Measurements from ENCODE around the gene TET1. TPM values are rescaled to one million over a fixed set of nuclear protein-coding genes. Genes with fewer than 3 reads are reported as not detected.

TET1 gene
- total and polyA plus RNA-seq, 9 of the 15 experiments (the other 6 are each of a cell fraction or from before 2014, with no cell fraction given), result 2.6 to 21.3 (median 11.6) TPM

GRCh38 chr10:68633816-68634466 lies 73.8 kb downstream of the TET1 start:
- no peak overlapping the region for H3K4me3 ChIP-seq
- H3K79me2 ChIP-seq (ENCODE audit: control insufficient read depth, insufficient read depth, low read length), result no peaks in the 10 kb centered on the region
- no peaks in the 10 kb centered on the region; a peak in 1 of 5 replicates for H3K4me1 ChIP-seq (replicated peaks in 1 of 2; ENCODE audit: control insufficient read depth in 2 of 2, insufficient read depth in 2 of 2, low read length in 2 of 2)
- intact Hi-C loops (cut with micrococcal nuclease), result no loop called here
- ATAC-seq, result no peak
- ChIA-PET POLR2A (interaction anchor here (1.6 kb wide), 1 partner anchor 10 kb away, joined by 7 read pairs; no protein-coding TSS in a partner anchor), CTCF (ENCODE audit: low intra/inter-chr PET ratio) (no interaction called here)
- no peaks in the 10 kb centered on the region for H3K27me3 ChIP-seq (ENCODE audit: control insufficient read depth in 2 of 2, insufficient read depth in 2 of 2, low read length in 2 of 2)
- DNase-seq (ENCODE audit: extremely low read depth in 1 of 4, low spot score in 3 of 4), result no peak
- H3K4me2 ChIP-seq (ENCODE audit: insufficient read depth, low read length), result no peak overlapping the region
- H3K27ac ChIP-seq (ENCODE audit: extremely low read depth, low read depth, low read length), result no peak overlapping the region
- in situ Hi-C loops (cut with MboI), result no loop called here
- no TSS peak for BruUV-seq (replicated peaks)
- no peaks in the 10 kb centered on the region for H4K20me1 ChIP-seq (replicated peaks; ENCODE audit: control insufficient read depth, insufficient read depth, low read length)
- H3K9ac ChIP-seq (ENCODE audit: insufficient read depth in 1 of 2, low read depth in 2 of 2, low read length in 2 of 2), result no peak overlapping the region
- peaks cover 6% of the 10 kb centered on the region; the same call in 1 of the 3 replicates for H3K36me3 ChIP-seq (ENCODE audit: control insufficient read depth, insufficient read depth, low read length)
- H3K9me1 ChIP-seq (ENCODE audit: control insufficient read depth, insufficient read depth, low read length), result no peaks in the 10 kb centered on the region
- 91% methylated on average over 4 of the region's 4 CpGs for WGBS (ENCODE audit: insufficient coverage, low coverage, missing lambda C conversion rate)
- H2AFZ ChIP-seq (ENCODE audit: low read depth, low read length), result no peak overlapping the region
- no peaks in the 10 kb centered on the region for H3K9me3 ChIP-seq (replicated peaks; ENCODE audit: control insufficient read depth, insufficient read depth, low read depth, low read length)
- no peak for FAIRE-seq
- TF ChIP-seq NCOR1 (IDR thresholded peaks at IDR 0.05) (no peak), HMG20B (CRISPR knock-in tag; IDR thresholded peaks at IDR 0.05) (no peak), ZNF318 (IDR thresholded peaks at IDR 0.05; ENCODE audit: borderline replicate concordance in 1 of 2, low read depth in 1 of 2) (no peak), ZNF134 (CRISPR knock-in tag; conservative IDR thresholded peaks at IDR 0.05) (no peak), SMAD3 (CRISPR knock-in tag; conservative IDR thresholded peaks at IDR 0.05) (no peak), RHOXF2B (CRISPR knock-in tag; conservative IDR thresholded peaks at IDR 0.05) (no peak), RNF219 (CRISPR knock-in tag; IDR thresholded peaks at IDR 0.05) (no peak)

All from K562 (cell line).